H54 (cell line): ENCODE data around the gene KLK11.
A peak's percentile ranks its signal among the peaks of the same experiment; 100 is the strongest.

Source experiments
- DNase-seq: peaks from one replicate; pipeline ENCODE4 v3.0.0; 2011; ENCODE audit warnings: low spot score, mixed read lengths; ENCODE audit not compliant: insufficient read length
- FAIRE-seq: peaks from 3 replicates; lab custom pipeline; 2011; peaks lifted over from hg19 to GRCh38; lab: Jason Lieb, UNC
- POLR2A ChIP-seq: IDR thresholded peaks from 2 replicates; pipeline ENCODE4 v1.6.1; 2011; ENCODE audit warnings: low read depth, mild to moderate bottlenecking, low read length

KLK11 gene

GRCh38 chr19:51023946-51024345, 2.5 kb downstream of the KLK11 start:
- no peak for DNase-seq
- FAIRE-seq = no peak
- TF ChIP-seq POLR2A = no peak

- TF ChIP-seq POLR2A = no peak
- FAIRE-seq (no peak), DNase-seq (no peak)
These were observed 3.9 kb downstream of the KLK11 start for GRCh38 chr19:51022526-51022925.

- FAIRE-seq (peak; percentile 58), DNase-seq (peak; percentile 13)
- TF ChIP-seq POLR2A = no peak
These were observed 5.3 kb downstream of the KLK11 start for GRCh38 chr19:51020988-51021651.

GRCh38 chr19:51019544-51019925, 6.9 kb downstream of the KLK11 start, which contains the start of gene KLK10:
TSS of gene KLK10 (minus strand) at chr19:51019709. CDS start at chr19:51019130, 579 bp downstream.
- no peak for FAIRE-seq
- no peak for TF ChIP-seq POLR2A
- no peak for DNase-seq

- FAIRE-seq (no peak), DNase-seq (no peak)
- no peak for TF ChIP-seq POLR2A
These were observed 7.5 kb downstream of the KLK11 start for GRCh38 chr19:51018745-51019543.

- no peak for TF ChIP-seq POLR2A
- no peak for FAIRE-seq
- no peak for DNase-seq
These were observed 9.4 kb downstream of the KLK11 start for GRCh38 chr19:51016798-51017683.

- no peak for TF ChIP-seq POLR2A
- FAIRE-seq (no peak), DNase-seq (no peak)
These were observed 10.6 kb downstream of the KLK11 start for GRCh38 chr19:51015691-51016267.

- no peak for TF ChIP-seq POLR2A
- DNase-seq (no peak), FAIRE-seq (no peak)
These were observed 12.2 kb downstream of the KLK11 start for GRCh38 chr19:51014242-51014641.

GRCh38 chr19:51012661-51013190, 13.7 kb downstream of the KLK11 start:
- FAIRE-seq (no peak), DNase-seq (no peak)
- no peak for TF ChIP-seq POLR2A

- DNase-seq (no peak), FAIRE-seq (no peak)
- TF ChIP-seq POLR2A = no peak
These were observed 16.2 kb downstream of the KLK11 start for GRCh38 chr19:51010066-51010795.

- no peak for DNase-seq
- FAIRE-seq = no peak
- no peak for TF ChIP-seq POLR2A
These were observed 17.1 kb downstream of the KLK11 start for GRCh38 chr19:51009061-51009891.

GRCh38 chr19:51007488-51007887, 18.9 kb downstream of the KLK11 start:
- FAIRE-seq (no peak), DNase-seq (no peak)
- TF ChIP-seq POLR2A = no peak
